ENCODE measurements around the gene FZD1. TPM values are rescaled to one million over a fixed set of nuclear protein-coding genes. Genes with fewer than 3 reads are reported as not detected.

FZD1 gene
- total RNA-seq, 1 donor from 2014 or later = 24.3 TPM

GRCh38 chr7:91276909-91277308 lies 12.7 kb downstream of the FZD1 start:
- no peak overlapping the region for H3K27ac Mint-ChIP-seq (ENCODE audit: unreplicated experiment)
- no peak for DNase-seq (ENCODE audit: low spot score)
- TF ChIP-seq CTCF (IDR thresholded peaks at IDR 0.05) = no peak
- no peak overlapping the region for H3K4me3 Mint-ChIP-seq (ENCODE audit: unreplicated experiment)
- H3K36me3 Mint-ChIP-seq (ENCODE audit: low read depth) = no peaks in the 10 kb centered on the region
- no peaks in the 10 kb centered on the region for H3K27me3 Mint-ChIP-seq (ENCODE audit: low read depth)
- H3K4me1 Mint-ChIP-seq (ENCODE audit: low read depth) = peaks cover 9% of the 10 kb centered on the region
- peaks cover under 1% of the 10 kb centered on the region for H3K9me3 Mint-ChIP-seq (ENCODE audit: low read depth)

GRCh38 chr7:91280185-91280584 lies 16.0 kb downstream of the FZD1 start:
- peaks cover 3% of the 10 kb centered on the region for H3K9me3 Mint-ChIP-seq (ENCODE audit: low read depth)
- no peak for TF ChIP-seq CTCF (IDR thresholded peaks at IDR 0.05)
- H3K27me3 Mint-ChIP-seq (ENCODE audit: low read depth) = no peaks in the 10 kb centered on the region
- peaks cover 9% of the 10 kb centered on the region for H3K4me1 Mint-ChIP-seq (ENCODE audit: low read depth)
- no peaks in the 10 kb centered on the region for H3K36me3 Mint-ChIP-seq (ENCODE audit: low read depth)
- H3K27ac Mint-ChIP-seq (ENCODE audit: unreplicated experiment) = peak overlapping the region; percentile 69
- no peak overlapping the region for H3K4me3 Mint-ChIP-seq (ENCODE audit: unreplicated experiment)
- no peak for DNase-seq (ENCODE audit: low spot score)

GRCh38 chr7:91280604-91281003 lies 16.4 kb downstream of the FZD1 start:
- TF ChIP-seq CTCF (IDR thresholded peaks at IDR 0.05) = no peak
- no peak for DNase-seq (ENCODE audit: low spot score)
- Mint-ChIP-seq H3K36me3 (ENCODE audit: low read depth) (no peaks in the 10 kb centered on the region), H3K27me3 (ENCODE audit: low read depth) (no peaks in the 10 kb centered on the region), H3K4me3 (ENCODE audit: unreplicated experiment) (no peak overlapping the region), H3K27ac (ENCODE audit: unreplicated experiment) (peak overlapping the region; percentile 69), H3K4me1 (ENCODE audit: low read depth) (peaks cover 10% of the 10 kb centered on the region), H3K9me3 (ENCODE audit: low read depth) (peaks cover 3% of the 10 kb centered on the region)

- H3K27me3 Mint-ChIP-seq (ENCODE audit: low read depth) = no peaks in the 10 kb centered on the region
- TF ChIP-seq CTCF (IDR thresholded peaks at IDR 0.05) = no peak
- H3K9me3 Mint-ChIP-seq (ENCODE audit: low read depth) = peaks cover 3% of the 10 kb centered on the region
- no peak for DNase-seq (ENCODE audit: low spot score)
- H3K4me1 Mint-ChIP-seq (ENCODE audit: low read depth) = peaks cover 15% of the 10 kb centered on the region
- H3K4me3 Mint-ChIP-seq (ENCODE audit: unreplicated experiment) = no peak overlapping the region
- H3K27ac Mint-ChIP-seq (ENCODE audit: unreplicated experiment) = no peak overlapping the region
- H3K36me3 Mint-ChIP-seq (ENCODE audit: low read depth) = no peaks in the 10 kb centered on the region
Measured at GRCh38 chr7:91285696-91286355, 21.6 kb downstream of the FZD1 start.

- peaks cover 3% of the 10 kb centered on the region for H3K9me3 Mint-ChIP-seq (ENCODE audit: low read depth)
Measured at GRCh38 chr7:91286432-91286831, 22.2 kb downstream of the FZD1 start.

More at GRCh38 chr7:91286432-91286831, 22.2 kb downstream of the FZD1 start:
- Mint-ChIP-seq H3K4me3 (ENCODE audit: unreplicated experiment) (no peak overlapping the region), H3K4me1 (ENCODE audit: low read depth) (peaks cover 15% of the 10 kb centered on the region), H3K36me3 (ENCODE audit: low read depth) (no peaks in the 10 kb centered on the region), H3K27ac (ENCODE audit: unreplicated experiment) (no peak overlapping the region), H3K27me3 (ENCODE audit: low read depth) (no peaks in the 10 kb centered on the region)
- no peak for TF ChIP-seq CTCF (IDR thresholded peaks at IDR 0.05)
- DNase-seq (ENCODE audit: low spot score) = no peak

All from chondrocyte (in vitro differentiated cells).